Chondrocyte (in vitro differentiated cells): Measurements from ENCODE around the gene MFGE8. TPM values are rescaled to one million over a fixed set of nuclear protein-coding genes. Genes with fewer than 3 reads are reported as not detected.
"Not testable (repeated sequence)": the region's sequence is repeated elsewhere in the genome, so short reads cannot be mapped to it uniquely, and the experiment has no call there.

Source experiments
- DNase-seq: peaks from one replicate; pipeline ENCODE4 v3.0.0; 2021; ENCODE audit warnings: mixed read lengths, low spot score
- H3K27ac Mint-ChIP-seq: one replicate; pipeline ENCODE4 v1.8.0; 2021; ENCODE audit warnings: mild to moderate bottlenecking, moderate library complexity, mixed read lengths; ENCODE audit not compliant: unreplicated experiment
- H3K27me3 Mint-ChIP-seq: 2 replicates; pipeline ENCODE4 v1.8.0; 2021; ENCODE audit warnings: low read depth, mixed read lengths
- H3K36me3 Mint-ChIP-seq: 2 replicates; pipeline ENCODE4 v1.8.0; 2021; ENCODE audit warnings: low read depth, mixed read lengths
- H3K4me1 Mint-ChIP-seq: 2 replicates; pipeline ENCODE4 v1.8.0; 2021; ENCODE audit warnings: low read depth, mild to moderate bottlenecking, mixed read lengths
- H3K4me3 Mint-ChIP-seq: one replicate; pipeline ENCODE4 v1.8.0; 2021; ENCODE audit warnings: mild to moderate bottlenecking, moderate library complexity, mixed read lengths; ENCODE audit not compliant: unreplicated experiment
- H3K9me3 Mint-ChIP-seq: 2 replicates; pipeline ENCODE4 v1.8.0; 2021; ENCODE audit warnings: low read depth, mixed read lengths
- CTCF ChIP-seq: fragments of 200-600 bp; sonication (generic); IDR thresholded peaks from 2 replicates; pipeline ENCODE4 v1.5.0; 2021; ENCODE audit warnings: antibody characterized with exemption, mild to moderate bottlenecking, moderate library complexity
- total RNA-seq: library from RNA; stranded (reverse); gene quantifications from 3 replicates; pipeline ENCODE4 v1.2.1, GENCODE V29; 2021

The MFGE8 gene
- total RNA-seq, 1 donor from 2014 or later = 305 TPM

DNA sequence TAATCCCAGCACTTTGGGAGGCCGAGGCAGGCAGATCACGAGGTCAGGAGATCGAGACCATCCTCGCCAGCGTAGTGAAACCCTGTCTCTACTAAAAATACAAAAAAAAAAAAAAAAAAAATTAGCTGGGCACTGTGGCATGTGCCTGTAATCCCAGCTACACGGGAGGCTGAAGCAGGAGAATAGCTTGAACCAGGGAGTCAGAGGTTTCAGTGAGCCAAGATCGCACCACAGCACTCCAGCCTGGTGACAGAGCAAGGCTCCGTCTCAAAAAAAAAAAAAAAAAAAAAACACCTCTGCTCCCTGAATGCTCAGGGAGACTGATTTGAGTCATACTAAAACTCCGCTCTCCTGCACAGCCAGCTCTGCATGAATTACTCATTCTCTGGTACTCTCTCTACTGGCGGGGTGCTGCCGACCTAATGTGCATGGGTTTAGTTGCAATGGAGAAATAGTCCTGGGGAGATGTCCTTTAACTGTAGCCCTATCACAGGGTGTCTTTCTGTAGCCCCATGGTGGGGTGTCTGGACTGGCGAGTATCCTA, 7.8 kb upstream of the MFGE8 start:
- DNase-seq, H3K36me3 Mint-ChIP-seq, H3K27ac Mint-ChIP-seq, H3K27me3 Mint-ChIP-seq, H3K4me3 Mint-ChIP-seq, H3K9me3 Mint-ChIP-seq: not testable (repeated sequence)
- peaks cover 21% of the 10 kb centered on the region for H3K4me1 Mint-ChIP-seq

DNA sequence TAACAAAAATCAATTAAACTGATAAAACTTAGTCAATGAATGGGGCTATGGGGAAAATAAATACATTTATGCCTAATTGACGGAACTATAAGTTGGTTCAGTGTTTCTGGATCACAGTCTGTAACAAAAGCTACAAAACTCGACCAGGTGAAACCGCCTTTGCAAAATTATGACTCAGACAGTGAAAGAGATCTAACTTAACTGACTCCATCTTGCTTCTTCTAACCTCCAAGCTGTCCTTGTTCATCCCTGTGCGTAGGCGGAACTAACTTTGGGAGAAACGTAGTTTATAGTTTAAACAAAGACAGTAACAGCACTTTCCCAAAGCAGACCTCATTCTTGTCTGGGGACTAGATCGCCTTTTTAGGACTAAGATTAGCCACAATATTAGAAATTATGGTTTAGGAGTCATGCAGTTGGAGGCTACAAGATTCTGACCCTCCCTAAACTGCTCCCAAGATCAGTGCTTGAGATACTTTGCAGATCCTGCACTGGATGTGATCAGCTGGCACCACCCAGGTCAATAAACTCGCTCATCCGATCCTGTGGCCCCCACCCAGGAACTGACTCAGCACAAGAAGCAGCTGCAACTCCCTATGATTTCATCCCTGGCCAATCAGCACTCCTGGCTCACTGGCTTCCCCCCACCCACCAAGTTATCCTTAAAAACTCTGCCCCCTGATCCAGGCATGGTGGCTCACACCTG, 7.2 kb upstream of the MFGE8 start:
- Mint-ChIP-seq H3K27me3 (no peaks in the 10 kb centered on the region), H3K4me3 (no peak overlapping the region), H3K9me3 (no peaks in the 10 kb centered on the region), H3K36me3 (no peaks in the 10 kb centered on the region), H3K27ac (no peak overlapping the region), H3K4me1 (peaks cover 21% of the 10 kb centered on the region)
- TF ChIP-seq CTCF = no peak
- DNase-seq = no peak

DNA sequence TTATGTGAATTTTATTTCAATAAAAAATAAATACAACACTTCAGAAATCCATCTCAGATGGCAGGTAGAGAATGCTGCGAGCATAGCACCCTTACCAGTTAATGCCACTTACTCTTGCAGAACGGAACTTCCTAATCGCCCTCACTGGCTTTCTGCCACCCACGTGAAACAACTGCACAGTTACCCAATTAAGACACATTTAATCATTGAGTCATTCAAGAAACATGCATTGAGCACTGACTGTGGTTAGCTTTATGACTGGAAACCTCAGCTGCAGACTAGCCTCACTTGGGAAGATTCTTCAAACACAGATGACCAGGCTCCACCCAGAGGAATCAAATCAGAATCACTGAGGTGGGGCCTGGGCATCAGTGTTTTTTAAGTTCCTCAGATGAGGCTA, 5.6 kb upstream of the MFGE8 start:
- Mint-ChIP-seq H3K27me3 (no peaks in the 10 kb centered on the region), H3K9me3 (no peaks in the 10 kb centered on the region), H3K4me1 (peaks cover 21% of the 10 kb centered on the region), H3K27ac (peak overlapping the region; percentile 98), H3K36me3 (no peaks in the 10 kb centered on the region), H3K4me3 (no peak overlapping the region)
- DNase-seq = no peak
- TF ChIP-seq CTCF = no peak

DNA sequence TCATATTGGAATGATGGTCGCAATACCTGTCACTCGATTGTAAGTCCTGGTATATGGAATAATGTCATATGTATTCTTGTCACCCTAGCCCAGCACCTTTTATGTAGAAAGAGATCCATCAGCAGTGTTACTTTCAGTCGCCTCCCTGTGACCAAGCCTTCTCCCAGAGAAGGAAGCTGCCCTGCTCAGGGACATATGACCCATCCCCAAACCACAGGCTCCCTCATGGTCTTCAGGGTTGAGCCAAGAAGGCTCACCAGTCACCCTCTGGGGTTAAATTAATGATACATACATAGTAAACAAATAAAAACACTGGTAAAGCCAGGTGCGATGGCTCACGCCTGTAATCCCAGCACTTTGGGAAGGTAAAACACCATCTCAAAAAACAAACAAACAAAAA, 4.6 kb upstream of the MFGE8 start:
- Mint-ChIP-seq H3K36me3 (no peaks in the 10 kb centered on the region), H3K27me3 (no peaks in the 10 kb centered on the region), H3K4me3 (no peak overlapping the region), H3K27ac (no peak overlapping the region), H3K9me3 (no peaks in the 10 kb centered on the region), H3K4me1 (peaks cover 27% of the 10 kb centered on the region)
- DNase-seq = no peak
- TF ChIP-seq CTCF = no peak

- no peaks in the 10 kb centered on the region for H3K27me3 Mint-ChIP-seq
- H3K4me1 Mint-ChIP-seq = peaks cover 40% of the 10 kb centered on the region
- peaks cover 3% of the 10 kb centered on the region for H3K36me3 Mint-ChIP-seq
- TF ChIP-seq CTCF = no peak
- H3K9me3 Mint-ChIP-seq = no peaks in the 10 kb centered on the region
- H3K27ac Mint-ChIP-seq = no peak overlapping the region
- H3K4me3 Mint-ChIP-seq = no peak overlapping the region
- no peak for DNase-seq
These were observed 2.2 kb upstream of the MFGE8 start for GRCh38 chr15:88915354-88915753.

- no peak for TF ChIP-seq CTCF
- no peaks in the 10 kb centered on the region for H3K27me3 Mint-ChIP-seq
- H3K4me3 Mint-ChIP-seq = peak overlapping the region; percentile 83
- H3K36me3 Mint-ChIP-seq = peaks cover 6% of the 10 kb centered on the region
- H3K9me3 Mint-ChIP-seq = no peaks in the 10 kb centered on the region
- DNase-seq = no peak
- H3K27ac Mint-ChIP-seq = no peak overlapping the region
- peaks cover 43% of the 10 kb centered on the region for H3K4me1 Mint-ChIP-seq
These were observed 631 bp upstream of the MFGE8 start for GRCh38 chr15:88913850-88914169.
